ENCODE data around the gene MORC2. TPM values are rescaled to one million over a fixed set of nuclear protein-coding genes. Genes with fewer than 3 reads are reported as not detected.

MORC2 gene
- total and polyA plus RNA-seq, 2 of the 13 experiments (the other 11 are each of a cell fraction or from before 2014, with no cell fraction given) = 11.9 to 18.3 TPM

DNA sequence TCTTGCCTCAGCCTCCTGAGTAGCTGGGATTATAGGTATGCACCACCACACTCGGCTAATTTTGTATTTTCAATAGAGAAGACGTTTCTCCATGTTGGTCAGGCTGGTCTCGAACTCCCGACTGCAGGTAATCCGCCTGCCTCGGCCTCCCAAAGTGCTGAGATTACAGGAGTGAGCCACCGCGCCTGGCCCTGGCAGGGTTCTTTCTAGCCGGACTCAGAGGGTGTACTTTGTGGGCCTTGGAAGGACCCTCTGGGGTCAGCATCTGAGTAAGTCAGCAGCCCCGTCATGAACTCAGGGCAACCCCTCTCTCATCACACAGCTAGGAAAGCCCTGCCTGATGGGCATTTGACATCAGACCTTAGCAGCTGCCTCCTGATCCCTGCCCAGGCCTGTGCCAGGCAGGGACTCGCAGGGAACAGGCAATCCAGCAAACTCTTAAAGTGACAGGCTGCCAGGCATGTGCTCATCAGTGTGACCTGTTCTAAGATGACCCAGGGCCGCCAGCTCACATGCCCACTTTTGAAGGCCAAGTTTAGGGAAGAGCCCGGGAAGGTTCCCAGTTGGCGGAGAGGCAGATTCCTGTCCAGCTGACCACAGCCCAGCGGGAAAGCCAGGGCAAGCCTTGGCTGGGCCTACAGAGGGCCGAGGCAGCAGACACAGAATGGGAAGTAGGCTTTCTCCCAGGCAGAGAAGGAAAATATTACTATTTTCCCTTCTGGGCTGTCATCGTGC, 92.9 kb downstream of the MORC2 start:
- Histone ChIP-seq H3K36me3 (replicated peaks in 1 of 2; ENCODE audit: control insufficient read depth in 1 of 2, insufficient read depth in 2 of 2, low read length in 2 of 2) (no peaks in the 10 kb centered on the region), H4K20me1 (ENCODE audit: insufficient read depth, low read length) (no peaks in the 10 kb centered on the region), H3K27me3 (ENCODE audit: control insufficient read depth in 1 of 2, insufficient read depth in 2 of 2, low read length in 2 of 2) (peaks cover 3 to 32% of the 10 kb centered on the region in 2 experiments; a peak in 4 of 5 replicates), H3K4me2 (ENCODE audit: low read depth, low read length) (no peak overlapping the region), H3K27ac (ENCODE audit: extremely low read length, insufficient read depth, low read length) (no peak overlapping the region), H3K79me2 (ENCODE audit: insufficient read depth, low read length) (no peaks in the 10 kb centered on the region), H3K9ac (ENCODE audit: insufficient read depth, low read depth, low read length) (no peak overlapping the region), H3K4me3 (replicated peaks in 1 of 3; ENCODE audit: insufficient read depth in 1 of 3, low read depth in 2 of 3, low read length in 3 of 3) (no peak overlapping the region), H3K4me1 (ENCODE audit: insufficient read depth, low read length) (peaks cover 27% of the 10 kb centered on the region), H3K9me3 (ENCODE audit: low read length) (no peaks in the 10 kb centered on the region), H2AFZ (ENCODE audit: low read length) (no peak overlapping the region)
- TF ChIP-seq, protein P1, sequence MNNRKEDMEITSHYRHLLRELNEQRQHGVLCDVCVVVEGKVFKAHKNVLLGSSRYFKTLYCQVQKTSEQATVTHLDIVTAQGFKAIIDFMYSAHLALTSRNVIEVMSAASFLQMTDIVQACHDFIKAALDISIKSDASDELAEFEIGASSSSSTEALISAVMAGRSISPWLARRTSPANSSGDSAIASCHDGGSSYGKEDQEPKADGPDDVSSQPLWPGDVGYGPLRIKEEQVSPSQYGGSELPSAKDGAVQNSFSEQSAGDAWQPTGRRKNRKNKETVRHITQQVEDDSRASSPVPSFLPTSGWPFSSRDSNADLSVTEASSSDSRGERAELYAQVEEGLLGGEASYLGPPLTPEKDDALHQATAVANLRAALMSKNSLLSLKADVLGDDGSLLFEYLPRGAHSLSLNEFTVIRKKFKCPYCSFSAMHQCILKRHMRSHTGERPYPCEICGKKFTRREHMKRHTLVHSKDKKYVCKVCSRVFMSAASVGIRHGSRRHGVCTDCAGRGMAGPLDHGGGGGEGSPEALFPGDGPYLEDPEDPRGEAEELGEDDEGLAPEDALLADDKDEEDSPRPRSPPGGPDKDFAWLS (CRISPR knock-in tag; IDR thresholded peaks at IDR 0.05; ENCODE audit: borderline replicate concordance) = no peak
- TF ChIP-seq ZNF224 (CRISPR knock-in tag; IDR thresholded peaks at IDR 0.05) = no peak
- TF ChIP-seq, protein P2, sequence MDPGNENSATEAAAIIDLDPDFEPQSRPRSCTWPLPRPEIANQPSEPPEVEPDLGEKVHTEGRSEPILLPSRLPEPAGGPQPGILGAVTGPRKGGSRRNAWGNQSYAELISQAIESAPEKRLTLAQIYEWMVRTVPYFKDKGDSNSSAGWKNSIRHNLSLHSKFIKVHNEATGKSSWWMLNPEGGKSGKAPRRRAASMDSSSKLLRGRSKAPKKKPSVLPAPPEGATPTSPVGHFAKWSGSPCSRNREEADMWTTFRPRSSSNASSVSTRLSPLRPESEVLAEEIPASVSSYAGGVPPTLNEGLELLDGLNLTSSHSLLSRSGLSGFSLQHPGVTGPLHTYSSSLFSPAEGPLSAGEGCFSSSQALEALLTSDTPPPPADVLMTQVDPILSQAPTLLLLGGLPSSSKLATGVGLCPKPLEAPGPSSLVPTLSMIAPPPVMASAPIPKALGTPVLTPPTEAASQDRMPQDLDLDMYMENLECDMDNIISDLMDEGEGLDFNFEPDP (CRISPR knock-in tag; conservative IDR thresholded peaks at IDR 0.05) = no peak
- ATAC-seq = no peak
- CTCF ChIA-PET (ENCODE audit: low intra/inter-chr PET ratio, low total read pairs) = no interaction called here
- in situ Hi-C loops (cut with HindIII; ENCODE audit: extremely low pct_ligation_motif_present, low pct_unique_long_range_greater_than_20kb) = no loop called here
- BruUV-seq (replicated peaks) = no TSS peak
- POLR2A ChIA-PET = no interaction called here
- intact Hi-C loops (cut with micrococcal nuclease; ENCODE audit: unreplicated experiment) = no loop called here
- 19% methylated on average over 11 of the region's 17 CpGs for WGBS (ENCODE audit: low lambda C conversion rate)
- no peak for DNase-seq (ENCODE audit: low spot score)
- no peak for FAIRE-seq

Small RNA genes within 50 kb of the gene (small RNA-seq; reads per million reads assigned to genes)
- 0 reads per million in 3 experiments for gene RF01892 (ENCODE audit: insufficient read depth in 2 of 3, insufficient read length in 3 of 3, low read depth in 2 of 3, low replicate concordance in 1 of 3)

Other genes starting within 250 kb of the MORC2 start
- 32.8 and 35.2 TPM in 2 replicates for gene TUG1, start 491 bp upstream of the MORC2 start, total RNA-seq (2016; rRNA removed; fragmentation: Illumina TruSeq; extraction: Trizol)
- gene TUG1, start 491 bp upstream of the MORC2 start, polyA plus RNA-seq (2011; rRNA removed) = 101 and 122 TPM in 2 replicates
- gene SMTN, start 112.5 kb upstream of the MORC2 start, total RNA-seq (2016; rRNA removed; fragmentation: Illumina TruSeq; extraction: Trizol) = 6.9 and 14.7 TPM in 2 replicates
- gene SMTN, start 112.5 kb upstream of the MORC2 start, polyA plus RNA-seq (2011; rRNA removed) = 24.2 and 26.1 TPM in 2 replicates
- gene SELENOM, start 138.8 kb upstream of the MORC2 start, total RNA-seq (2016; rRNA removed; fragmentation: Illumina TruSeq; extraction: Trizol) = 2.4 and 4.1 TPM in 2 replicates
- gene SELENOM, start 138.8 kb upstream of the MORC2 start, polyA plus RNA-seq (2011; rRNA removed) = 4.3 and 5.5 TPM in 2 replicates
- gene INPP5J, start 154.2 kb upstream of the MORC2 start, total RNA-seq (2016; rRNA removed; fragmentation: Illumina TruSeq; extraction: Trizol) = 0.15 and 0.24 TPM in 2 replicates
- 1.1 and 1.3 TPM in 2 replicates for gene INPP5J, start 154.2 kb upstream of the MORC2 start, polyA plus RNA-seq (2011; rRNA removed)
- 0.11 and 0.42 TPM in 2 replicates for gene PLA2G3, start 171.7 kb upstream of the MORC2 start, total RNA-seq (2016; rRNA removed; fragmentation: Illumina TruSeq; extraction: Trizol)
- 0.12 and 0.24 TPM in 2 replicates for gene PLA2G3, start 171.7 kb upstream of the MORC2 start, polyA plus RNA-seq (2011; rRNA removed)
- gene RNF185, start 191.4 kb upstream of the MORC2 start, total RNA-seq (2016; rRNA removed; fragmentation: Illumina TruSeq; extraction: Trizol) = 21.4 and 28.8 TPM in 2 replicates
- 26.4 and 27.5 TPM in 2 replicates for gene RNF185, start 191.4 kb upstream of the MORC2 start, polyA plus RNA-seq (2011; rRNA removed)
- gene LIMK2, start 243.5 kb upstream of the MORC2 start, total RNA-seq (2016; rRNA removed; fragmentation: Illumina TruSeq; extraction: Trizol) = 25.9 and 29.8 TPM in 2 replicates
- 20.9 and 22.2 TPM in 2 replicates for gene LIMK2, start 243.5 kb upstream of the MORC2 start, polyA plus RNA-seq (2011; rRNA removed)

All from HepG2 (cell line).